GM18526 (cell line): ENCODE measurements around the gene CEP350.

Source experiments
- POLR2A ChIP-seq: IDR thresholded peaks from 3 replicates; pipeline ENCODE4 v1.6.1; 2011; ENCODE audit not compliant: insufficient read length; ENCODE audit errors: extremely low read depth

CEP350 gene

DNA sequence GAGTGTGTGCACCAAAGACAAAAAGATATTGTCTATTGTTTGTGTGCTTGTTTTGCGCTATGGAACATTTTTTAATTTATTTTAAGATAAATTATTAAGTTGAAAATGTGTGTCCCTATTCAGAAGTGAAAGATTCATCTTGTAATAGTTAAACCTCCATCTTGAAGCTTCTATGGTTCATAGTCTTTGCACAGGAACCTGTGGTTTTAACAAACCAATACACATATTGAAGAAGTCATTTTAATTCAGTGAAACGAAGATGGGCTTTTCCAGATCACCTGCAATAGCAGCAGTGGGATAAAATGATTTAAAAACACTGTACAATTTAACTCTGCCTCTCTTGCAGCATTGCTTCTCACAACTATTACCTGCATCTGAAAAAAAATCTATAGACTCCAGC, 157.5 kb downstream of the CEP350 start:
- no peak for TF ChIP-seq POLR2A

DNA sequence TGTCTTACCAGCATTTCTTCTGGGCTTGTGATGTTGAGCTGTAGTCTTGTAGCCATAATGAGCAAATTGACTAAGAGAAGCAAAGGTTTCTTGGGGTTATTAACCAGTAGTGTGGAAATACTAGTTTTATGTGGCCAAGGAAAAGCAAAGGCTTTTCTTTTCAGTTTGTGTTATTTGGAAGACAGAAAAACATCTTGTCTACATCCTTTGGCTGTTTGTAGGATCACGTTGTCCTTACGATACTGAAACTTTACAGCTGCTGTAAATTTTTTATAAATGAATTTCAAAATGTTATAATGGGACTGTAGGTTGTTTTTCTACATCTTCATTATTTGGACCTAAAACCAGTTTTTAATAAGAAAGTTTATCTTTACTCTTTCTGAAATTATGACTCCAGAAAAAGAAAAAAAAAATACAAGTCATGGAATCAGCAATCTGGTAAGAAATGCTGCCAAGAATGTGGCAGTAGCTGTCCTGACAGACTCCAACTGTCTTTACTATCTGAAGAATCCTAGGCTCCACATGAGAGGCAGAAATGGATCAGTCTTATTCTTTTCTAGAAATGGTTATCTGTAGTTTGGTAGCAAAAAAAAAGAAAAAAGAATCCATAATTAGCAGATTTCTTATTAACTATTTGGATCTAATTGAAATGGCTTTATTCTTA, 158.5 kb downstream of the CEP350 start:
- TF ChIP-seq POLR2A, result no peak

DNA sequence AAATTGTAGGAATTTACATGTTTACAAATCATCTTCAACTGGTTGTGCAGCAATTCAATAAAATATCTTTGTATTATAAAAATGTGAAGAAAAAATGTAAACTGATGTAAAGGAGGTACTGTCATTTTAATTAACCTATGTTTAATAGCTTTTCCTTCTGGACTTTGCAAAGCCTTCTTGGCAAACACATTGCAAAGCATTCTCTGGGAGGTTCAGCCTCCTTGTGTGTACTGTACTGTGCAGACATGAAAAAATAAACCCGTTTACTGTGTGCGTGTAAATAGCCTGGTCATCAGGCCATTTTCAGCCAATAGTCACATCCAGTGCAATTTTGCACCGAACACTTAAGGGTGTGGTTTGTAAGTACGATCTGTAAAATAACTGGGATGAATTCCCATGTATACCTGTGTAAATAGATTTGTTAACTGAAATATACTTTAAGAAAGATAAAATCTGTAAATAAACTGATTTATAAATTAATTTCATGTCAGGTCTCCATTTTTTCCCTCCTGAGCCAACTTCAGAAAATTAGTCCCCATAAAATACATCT, 159.9 kb downstream of the CEP350 start:
- TF ChIP-seq POLR2A, result no peak

DNA sequence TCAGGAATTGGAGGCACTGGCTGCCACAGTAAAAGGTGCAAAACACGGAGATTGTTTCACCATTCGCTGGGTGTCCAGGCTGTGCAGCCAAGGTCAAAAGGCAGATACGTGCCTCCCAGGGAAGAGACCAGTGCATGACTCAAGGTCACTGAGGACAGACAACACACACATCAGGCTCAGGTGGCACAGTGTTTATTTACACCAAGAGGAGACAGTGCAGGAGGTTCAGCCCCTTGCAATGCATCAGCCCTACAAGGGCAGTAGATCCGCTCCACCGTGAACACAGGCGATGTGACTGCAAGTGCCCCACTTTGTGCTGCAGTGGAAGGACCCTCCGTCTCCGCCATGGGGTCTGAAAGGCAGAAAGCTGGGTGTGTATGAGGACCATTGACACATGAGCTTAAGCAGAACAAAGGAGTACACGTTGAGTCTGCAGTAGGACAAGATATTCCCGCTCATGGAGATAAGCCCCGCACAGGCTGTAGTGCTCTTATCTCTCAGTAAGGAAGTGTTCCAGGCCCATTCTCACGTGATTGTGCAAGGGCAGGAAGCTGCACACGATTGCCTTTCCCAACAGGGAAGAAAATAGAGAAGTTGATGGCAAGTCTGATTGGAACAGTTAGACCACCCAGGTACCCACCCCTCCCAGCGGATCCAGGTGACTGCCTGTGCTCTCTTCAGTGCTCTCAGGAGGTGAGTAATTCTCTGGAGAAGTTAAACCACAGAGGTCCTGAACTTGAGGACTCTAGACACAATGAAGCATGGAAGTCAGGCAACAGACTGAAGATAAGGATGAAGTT, 162.6 kb downstream of the CEP350 start:
- TF ChIP-seq POLR2A, result no peak

DNA sequence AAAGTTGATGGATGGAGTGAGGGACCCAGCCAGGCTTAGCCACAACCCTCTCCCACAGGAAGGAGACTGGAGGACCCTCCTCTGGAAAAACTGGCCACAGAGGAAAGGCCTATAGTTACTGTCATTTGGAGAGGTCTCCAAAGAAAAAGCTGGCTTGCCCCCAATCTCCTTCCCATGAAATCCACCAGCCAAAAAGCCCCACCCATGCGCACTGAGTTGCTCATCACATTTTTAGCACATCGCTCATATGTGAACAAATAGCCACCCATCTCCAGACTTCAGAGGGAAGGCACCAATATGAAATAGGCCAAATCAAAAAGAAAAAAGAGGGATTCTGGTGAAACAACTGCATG, 163.1 kb downstream of the CEP350 start:
- no peak for TF ChIP-seq POLR2A

DNA sequence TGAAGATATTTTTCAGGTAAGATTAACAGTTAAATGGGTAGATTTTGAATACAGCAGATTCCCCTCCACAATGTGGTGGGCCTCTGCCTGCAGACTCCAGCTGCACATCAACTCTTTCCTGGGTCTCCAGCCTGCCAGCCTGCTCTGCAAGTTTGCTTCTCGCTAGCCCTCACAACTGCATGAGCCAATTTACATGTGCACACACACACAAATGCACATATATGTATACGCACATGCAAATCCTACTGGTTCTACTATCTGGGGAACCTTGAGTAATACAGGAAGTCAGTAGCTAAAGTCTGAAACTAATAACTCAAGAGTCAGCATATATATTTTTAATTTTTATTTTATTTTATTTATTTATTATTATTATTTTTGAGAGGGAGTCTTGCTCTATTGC, 165.2 kb downstream of the CEP350 start:
- no peak for TF ChIP-seq POLR2A

DNA sequence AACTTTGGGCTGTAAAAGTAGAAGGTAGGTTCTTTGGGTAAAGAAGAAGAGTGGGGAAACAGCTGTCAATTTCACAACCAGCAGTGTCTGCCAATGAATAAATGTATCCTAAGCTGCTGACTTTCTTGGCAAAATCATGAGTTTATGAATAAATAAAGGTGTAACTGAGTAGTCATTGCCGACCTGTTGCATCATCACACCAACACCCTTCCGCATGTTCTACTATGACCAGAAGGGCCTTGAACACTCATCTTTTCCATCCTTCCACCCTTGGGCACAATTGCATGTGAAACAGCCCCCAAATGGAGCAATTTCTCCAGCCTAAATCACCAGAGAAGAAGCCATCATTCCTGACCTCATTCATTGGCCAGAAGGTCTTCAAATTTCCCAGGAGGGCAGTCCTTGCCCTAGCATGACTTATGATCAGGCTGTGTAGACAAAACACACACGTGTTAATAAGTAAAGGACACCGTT, 168.9 kb downstream of the CEP350 start:
- TF ChIP-seq POLR2A, result no peak

DNA sequence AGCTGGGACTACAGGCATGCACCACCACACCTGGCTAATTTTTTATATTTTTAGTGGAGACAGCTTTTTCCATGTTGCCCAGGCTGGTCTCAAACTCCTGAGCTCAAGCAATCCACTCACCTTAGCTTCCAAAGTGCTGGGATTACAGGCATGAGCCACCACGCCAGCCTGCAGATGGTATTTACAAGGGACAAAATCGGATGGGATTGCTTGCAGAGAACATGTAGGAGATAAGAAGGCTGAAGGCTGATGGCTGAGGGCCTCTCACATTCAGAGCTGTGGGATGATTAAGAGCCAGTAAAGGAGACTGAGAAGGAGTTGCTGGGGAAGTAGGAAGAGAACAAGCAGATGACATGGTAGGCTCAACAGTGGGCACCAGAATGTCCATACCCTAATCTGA, 176.0 kb downstream of the CEP350 start:
- TF ChIP-seq POLR2A, result no peak

DNA sequence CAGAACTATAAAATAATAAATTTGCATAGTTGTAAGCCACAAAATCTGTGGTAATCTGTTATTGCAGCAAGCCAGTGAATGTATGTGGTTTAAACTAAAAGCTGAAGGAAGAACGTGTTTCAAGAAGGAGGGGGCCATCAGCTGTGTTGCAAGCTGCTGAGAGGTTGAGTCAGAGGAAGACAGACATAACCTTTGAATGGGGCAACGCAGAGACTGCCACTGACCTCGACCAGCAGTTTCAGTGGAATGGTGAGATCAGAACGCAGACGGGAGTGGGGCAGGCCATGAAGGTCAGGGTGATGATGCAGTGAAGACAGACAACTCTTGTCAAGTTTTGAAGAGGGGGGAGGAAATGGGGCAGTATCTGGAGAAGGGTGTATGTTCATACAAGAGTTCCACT, 176.9 kb downstream of the CEP350 start:
- TF ChIP-seq POLR2A, result no peak

DNA sequence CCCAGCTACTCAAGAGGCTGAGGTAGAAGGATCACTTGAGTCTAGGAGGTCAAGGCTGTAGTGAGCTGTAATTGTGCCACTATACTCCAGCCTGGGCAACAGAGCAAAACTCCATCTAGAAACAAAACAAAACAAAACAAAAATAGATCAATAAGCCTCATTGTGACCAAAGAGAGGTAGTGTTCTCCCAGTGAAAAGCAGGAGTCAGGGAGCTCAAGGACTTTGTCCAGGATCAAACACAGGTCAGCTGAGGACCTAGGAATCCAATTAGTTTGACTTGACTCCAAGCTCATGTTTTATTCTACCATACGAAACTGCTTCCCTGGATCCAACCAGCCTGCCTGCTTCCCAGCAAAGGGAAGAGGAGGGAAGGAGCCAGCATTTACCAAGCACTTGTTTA, 178.6 kb downstream of the CEP350 start:
- no peak for TF ChIP-seq POLR2A

DNA sequence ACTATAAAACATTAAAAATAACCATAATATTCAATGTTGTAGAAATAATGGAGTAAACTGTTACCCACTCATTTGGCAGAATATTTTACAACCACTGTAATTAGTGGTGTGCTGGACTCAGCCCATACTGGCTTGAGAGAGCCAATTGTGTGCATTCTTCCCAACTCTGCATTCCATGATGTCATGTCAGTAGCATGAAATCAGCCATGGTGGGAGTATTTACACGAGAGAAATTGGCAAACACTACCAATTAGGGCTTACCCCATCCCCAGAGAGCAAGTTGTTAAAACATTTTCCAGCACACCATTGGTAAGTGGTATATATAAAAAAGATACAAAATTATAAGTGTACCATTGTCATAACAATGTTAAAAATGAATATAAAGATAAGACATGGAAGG, 180.9 kb downstream of the CEP350 start:
- TF ChIP-seq POLR2A, result no peak

DNA sequence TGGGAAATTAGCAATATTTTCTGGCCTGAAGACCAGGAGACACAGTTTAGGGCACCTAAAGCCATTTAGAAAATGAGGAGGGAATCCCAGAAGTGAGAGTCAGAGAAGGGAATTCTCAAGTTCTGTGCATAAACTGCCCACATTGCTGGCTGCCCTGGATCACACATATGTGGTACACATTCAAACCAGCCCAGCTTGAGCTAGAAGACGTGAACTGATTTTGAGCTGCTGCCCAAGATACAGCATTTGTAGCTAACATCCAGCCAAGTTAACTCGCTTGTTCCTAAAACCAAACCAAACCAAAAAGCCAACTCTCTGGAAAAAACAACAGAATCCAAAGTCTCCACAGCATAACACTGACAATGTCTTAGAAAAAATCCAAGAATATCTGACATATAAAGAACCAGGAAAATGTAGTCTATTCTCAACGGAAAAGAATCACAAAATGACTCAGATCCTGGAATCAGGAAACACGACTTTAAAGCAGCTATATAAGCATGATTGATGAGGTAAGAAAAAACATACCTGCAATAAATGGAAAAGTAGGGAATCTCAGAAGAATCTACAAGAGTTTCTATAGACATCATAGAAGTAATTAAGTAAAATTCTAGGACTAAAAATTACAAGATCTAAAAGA, 181.8 kb downstream of the CEP350 start:
- TF ChIP-seq POLR2A, result no peak

DNA sequence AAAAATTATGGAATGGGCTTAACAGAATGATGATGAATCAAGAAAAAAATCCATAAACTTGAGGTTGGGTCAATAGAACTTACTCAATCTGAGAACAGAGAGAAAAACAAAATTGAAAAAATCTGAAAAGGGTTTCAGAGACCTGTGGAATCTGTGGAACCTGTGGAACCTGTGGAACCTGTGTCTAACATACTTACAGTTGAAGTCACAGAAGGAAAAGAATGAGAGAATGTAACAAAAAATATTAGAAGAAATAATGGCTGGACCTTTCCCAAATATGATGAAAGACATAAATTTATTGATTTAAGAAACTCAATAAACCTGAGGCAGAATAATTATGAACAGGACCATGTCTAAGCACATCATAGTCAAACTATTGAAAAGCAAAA, 182.4 kb downstream of the CEP350 start:
- no peak for TF ChIP-seq POLR2A

DNA sequence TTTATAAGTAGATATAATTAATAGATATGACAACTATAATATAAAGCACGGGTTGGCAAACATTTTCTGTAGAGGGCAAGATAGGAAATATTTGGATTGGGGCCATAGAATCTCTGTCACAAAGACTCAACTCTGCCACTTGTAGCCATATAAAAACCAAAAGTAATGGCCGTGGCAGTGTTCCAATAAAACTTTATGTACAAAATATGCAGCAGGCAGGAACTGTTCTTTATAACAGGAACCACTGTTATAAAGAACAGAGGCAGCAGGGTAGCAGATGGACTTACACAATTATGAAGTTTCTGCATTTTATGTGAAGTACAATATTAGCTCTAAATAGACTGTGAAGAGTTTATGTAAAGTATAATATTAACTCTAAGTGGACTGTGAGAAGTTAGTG, 183.2 kb downstream of the CEP350 start:
- no peak for TF ChIP-seq POLR2A

DNA sequence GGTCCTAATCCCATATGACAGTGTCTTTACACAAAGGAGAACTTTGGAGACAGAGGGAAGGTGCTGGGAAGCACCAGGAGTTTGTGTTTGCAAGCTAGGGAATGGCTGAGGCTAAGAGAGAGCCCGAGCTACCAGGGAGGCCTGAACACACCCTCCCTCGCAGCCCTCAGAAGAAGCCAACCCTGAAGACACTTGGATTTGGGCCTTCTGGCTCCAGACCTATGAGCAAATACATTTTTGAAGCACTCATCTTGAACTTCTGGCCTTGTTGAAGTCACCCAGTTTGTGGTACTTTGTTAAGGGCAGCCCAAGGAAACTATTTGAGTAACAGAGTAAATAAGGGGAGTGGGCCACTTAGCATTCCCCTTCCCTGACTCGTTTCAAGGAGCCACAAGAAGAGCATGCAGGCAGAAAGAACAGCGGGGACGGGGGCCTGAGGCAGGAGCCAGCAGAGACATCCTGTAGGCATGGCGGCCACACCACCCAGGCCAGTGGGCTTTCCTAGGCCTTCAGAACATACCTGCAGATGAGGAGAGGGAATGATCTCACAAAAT, 186.8 kb downstream of the CEP350 start:
- TF ChIP-seq POLR2A, result no peak

DNA sequence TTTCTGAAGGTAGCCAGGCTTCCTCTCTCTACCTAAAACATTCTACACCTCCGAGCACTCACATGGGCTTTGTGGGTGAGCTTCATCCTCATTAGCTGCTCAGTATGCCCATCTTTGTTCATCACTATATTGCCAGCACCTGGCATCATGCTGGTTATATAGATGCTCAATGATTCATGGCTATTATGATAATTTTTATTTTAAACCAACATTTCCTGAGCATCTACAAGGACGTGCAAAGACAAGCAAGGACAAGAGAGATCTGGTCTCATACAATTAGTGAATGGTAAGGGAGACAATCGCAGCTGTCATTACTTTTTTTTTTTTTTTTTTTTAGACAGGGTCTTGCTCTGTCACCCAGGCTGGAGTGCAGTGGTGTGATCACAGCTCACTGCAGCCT, 188.7 kb downstream of the CEP350 start:
- TF ChIP-seq POLR2A, result no peak
